Suppressor macrophage treated with lipopolysaccharide for 4 hours (primary cell): Measurements from ENCODE around the gene KCNIP3.
"Not testable (repeated sequence)": the region's sequence is repeated elsewhere in the genome, so short reads cannot be mapped to it uniquely, and the experiment has no call there.

Experiments used
- DNase-seq: peaks from one replicate; pipeline ENCODE4 v3.0.0-alpha.2; 2020

Gene KCNIP3

DNA sequence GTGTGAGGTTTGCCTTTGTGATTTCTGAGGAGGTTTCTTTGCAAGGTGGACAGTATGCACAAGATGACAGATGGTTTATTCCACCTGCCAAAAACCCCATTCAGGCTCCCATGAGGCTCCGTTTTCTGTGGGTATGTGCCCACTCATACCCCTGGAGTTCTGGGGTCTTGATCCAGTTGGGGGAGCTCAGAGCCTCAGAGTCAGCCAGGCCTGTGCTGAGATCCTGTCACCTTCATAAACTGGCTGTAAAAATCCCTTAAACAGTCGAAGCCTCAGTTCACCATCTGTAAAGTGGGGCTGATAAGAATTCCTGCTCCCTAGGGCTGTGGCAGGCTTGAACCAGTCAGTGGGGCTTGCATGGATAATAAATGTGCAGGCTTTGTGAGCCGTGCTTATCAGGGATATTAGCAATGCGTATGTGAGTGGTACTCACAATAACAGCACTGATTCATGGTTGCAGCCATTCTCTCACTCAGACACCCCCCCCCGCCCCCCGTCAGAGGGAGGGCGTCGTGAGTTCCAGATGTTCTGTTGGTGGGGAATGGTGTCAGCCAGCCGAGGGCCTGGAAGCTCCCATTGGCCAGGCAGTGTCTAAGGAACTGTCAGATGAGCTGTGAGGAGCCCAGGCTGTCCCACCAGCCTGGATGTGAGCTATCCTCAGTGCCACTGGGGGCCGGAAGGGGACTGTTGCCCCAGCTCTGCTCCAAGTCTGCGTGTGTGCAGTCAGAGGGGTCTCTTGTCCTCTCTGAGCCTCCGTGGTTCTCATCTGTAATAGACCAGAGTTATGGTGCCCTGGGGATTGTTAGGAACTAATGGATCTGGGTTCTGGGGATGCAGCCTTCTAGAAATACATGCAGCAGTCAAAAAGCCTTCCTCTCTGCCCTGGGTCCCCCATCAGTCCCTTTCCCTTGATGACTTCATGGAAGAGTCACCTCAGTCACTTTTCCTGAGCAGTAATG is 51.7 kb downstream of the KCNIP3 start:
- DNase-seq: no peak

DNA sequence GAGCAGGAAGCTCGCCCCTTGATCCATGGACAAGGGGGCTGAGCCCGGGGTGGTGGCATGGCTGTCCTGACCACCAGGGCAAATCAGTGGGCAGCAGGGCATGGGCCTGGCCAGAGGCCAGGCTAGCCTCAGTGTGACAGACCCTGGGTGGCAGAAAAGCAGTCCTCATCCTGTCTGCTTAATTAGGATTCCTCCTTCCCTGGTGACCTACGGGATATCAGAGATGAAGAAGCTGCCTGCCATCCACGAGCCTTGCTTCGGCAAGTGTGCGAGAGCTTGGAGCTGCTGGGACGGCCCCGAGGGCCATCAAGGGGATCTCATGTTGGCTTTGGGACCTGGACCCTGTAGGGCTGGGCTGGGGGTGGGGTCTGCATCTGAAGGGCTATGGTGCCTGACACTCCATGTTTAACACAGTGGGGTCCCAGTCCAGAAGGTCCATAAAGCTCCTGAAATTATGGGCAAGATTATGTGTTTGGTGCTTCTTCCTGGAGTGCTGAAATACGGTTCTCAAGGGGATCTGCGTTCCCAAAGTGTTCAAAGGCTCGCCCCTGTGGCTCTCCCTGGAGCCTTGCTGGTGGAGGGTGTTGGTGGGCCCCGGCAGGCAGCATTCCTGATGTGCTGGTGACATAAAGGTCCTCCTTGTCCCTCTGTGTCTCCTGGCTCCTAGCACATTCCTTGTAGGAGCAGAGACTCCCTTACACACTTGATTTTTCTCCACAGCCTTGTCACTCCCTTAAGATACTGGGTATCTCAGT is 52.6 kb downstream of the KCNIP3 start:
- DNase-seq: no peak

DNA sequence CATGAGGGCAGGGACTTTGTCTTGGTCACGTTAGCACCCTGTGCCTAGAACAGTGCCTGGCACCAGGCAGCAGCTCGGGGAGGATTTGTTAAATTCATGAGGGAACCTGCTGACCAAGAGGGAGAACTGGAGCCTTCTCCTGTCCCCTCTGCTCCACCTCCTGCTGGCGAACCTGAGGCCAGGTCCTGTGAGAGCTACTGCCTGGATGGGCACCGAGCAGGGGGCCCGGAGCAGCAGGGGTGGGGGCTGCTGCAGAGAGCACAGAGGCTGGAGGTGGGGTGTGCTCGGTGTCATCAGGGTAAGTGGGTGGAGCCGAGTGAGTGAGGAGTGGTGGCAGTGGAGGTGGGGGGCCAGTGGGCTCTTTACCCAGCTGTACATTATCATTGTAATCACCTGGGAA is 53.2 kb downstream of the KCNIP3 start:
- DNase-seq: no peak

DNA sequence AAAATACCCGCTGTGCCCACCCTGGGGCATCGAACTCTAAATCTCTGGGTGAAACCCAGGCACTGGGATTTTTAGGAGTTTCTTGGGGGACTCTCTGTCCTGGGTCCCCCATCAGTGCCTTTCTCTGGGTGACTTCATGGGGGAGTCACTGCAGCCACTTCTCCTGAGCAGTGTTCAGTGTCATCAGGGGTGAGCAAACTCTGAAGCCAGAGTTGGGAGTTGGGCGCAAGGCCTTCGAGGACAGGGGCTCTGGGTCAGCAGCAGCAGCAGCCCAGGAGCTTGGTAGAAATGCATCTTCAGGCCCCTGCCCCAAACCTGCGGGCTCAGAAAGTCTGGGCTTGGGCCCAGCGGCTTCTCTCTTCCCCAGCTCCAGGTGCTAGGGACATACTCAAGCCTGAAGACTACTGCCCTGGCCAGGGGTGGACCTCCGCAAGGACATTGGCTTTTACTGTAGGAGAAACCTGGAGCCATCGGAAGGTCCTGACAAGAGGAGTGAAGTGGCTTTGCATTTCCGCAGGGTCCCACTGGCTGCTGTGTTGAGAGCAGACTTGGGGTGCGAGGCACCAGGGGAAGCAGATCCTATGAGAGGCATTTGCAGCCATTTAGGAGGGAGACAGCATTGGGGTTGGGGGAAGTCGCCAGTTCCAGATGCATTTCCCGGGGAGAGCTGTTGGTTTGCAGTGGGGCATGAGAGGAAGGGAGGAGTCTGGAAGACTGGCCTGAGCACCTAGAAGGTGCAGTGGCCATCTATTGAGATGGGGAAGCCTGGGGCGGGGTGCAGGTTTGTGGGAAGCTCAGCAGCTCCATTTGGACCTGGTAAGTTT is 53.8 kb downstream of the KCNIP3 start:
- DNase-seq: no peak

DNA sequence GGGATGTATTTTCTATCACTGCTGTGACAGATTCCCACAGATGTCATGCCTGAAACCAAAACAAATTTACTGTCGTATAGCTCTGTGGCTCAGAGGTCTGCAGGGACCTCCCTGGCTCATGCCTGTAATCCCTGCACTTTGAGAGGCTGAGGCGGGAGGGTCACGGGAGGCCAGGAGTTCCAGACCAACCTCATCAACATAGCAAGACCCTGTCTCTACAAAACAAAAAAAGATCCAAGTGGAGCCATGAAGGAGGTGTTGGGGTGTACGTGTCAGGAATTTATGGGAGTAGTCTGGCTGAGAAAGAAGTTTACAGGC is 54.4 kb downstream of the KCNIP3 start:
- DNase-seq: no peak

DNA sequence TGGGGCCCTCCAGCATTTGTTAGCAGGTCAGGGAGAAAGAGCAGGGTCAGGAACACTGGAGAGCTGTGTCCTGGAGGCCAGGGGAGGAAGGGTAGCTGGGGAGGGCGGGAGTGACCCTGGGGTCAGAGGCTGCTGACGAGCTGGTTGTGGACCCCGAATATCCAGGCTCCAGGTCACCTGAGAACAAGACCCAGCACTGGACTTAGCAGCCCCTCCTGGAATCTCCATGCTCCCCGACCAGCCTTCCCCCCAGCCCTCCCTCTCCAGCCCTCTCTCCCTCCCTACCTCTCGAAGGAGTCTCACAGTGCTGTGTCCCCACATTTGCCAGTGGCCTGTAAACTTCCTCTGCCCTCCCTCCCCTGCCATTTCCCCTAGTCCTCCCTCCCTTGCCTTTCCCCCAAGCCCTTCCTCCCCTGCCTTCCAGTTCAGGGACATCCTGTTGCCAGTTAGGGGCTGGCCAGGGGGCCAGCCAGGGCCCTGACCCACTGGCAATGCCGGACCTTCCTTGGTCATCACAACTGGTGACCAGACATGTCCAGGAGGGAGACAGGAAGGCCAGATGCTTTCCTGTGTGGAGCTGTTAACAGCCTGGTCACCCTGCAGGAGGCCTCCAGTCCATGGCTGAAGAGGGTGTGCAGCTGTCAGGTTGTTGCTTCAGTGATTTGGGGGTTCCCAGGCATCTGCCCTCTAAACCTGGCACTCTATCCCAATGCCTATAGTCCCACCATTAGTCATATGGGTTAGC is 55.3 kb downstream of the KCNIP3 start:
- no peak for DNase-seq

DNA sequence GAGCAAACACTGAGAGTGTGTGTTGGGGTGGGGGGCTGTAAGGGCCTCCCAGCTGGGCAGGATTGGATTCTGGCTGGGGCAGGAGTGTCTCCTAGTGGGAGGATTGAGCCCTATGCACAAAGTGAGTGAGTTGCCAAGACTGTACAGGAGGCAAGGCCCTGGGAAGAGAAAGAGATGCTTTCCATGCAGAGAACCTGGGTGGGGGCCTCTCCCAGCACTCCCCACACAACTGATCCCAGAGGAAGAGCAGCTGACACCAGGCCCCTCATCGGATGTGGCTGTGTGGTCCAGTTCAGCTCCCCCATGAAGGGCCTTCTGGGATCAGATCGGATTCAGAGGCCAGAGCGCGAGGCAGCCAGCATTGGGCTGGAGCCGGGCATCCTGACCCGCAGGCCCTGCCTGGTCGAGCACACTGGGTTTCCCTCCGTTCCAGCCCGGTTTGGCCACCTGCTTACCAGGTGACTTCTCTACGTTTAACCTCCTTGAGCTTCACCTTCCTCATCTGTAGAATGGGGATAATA is 56.0 kb downstream of the KCNIP3 start:
- no peak for DNase-seq

DNA sequence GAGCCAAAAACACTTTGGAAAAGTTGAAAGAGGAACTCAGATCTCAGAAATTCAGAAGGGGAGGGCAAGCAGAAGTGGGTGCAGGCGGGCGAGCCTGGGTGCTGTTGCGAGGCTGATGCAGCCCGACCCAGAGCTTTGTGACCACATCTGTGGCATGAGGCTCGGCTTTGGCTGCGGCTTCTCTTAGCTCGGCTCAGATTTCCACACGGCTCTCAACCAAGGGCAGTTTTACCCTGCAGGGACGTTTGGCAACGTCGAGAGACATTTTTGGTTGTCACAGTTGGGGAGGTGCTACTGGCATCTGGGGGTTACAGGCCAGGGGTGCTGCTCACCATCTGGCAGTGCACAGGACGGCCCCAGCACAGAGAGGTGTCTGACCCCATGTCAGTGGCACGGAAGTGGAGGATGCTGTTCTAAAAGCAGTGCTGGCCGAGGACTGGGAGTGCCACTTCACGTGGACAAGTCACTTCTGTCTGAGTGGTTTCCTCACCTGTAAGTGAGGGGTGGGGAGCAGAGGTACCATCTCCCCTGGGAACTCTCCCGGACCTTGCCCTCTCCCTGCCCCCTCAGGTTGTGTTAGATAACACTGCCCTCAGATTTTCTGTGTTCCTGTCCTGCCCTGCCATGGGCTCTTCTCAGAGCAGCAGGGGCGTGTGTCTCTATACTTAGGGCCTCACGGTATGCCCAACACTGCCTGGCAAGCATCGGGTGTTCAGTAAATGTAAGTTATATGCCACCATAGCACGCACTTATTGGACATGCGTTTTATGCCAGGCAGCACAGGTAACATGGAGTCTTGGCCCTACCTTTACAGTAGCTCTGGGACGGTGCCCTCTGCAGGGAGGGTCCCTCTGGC is 56.7 kb downstream of the KCNIP3 start:
- DNase-seq: no peak

DNA sequence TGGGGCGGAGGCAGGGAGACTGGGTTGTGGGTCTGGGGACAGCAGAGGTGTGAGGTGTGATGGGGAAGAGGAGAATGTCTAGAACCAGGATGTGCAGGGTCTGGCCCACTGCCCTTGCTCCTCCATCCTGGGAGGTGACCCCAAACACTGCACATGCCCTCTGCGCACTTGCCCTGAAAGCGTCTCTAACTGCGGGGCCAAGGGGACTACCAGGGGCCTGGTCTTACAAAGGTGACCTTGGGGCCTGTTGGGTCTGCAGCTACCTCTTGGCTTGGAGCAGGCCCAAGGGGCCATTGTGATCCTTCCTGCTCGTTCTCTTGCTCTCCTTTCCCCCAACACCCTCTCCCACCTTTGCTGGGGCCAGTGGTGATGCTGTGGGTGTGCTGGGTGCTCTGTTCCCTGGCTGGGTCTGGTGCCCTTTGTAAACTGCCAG is 57.3 kb downstream of the KCNIP3 start:
- DNase-seq: no peak

DNA sequence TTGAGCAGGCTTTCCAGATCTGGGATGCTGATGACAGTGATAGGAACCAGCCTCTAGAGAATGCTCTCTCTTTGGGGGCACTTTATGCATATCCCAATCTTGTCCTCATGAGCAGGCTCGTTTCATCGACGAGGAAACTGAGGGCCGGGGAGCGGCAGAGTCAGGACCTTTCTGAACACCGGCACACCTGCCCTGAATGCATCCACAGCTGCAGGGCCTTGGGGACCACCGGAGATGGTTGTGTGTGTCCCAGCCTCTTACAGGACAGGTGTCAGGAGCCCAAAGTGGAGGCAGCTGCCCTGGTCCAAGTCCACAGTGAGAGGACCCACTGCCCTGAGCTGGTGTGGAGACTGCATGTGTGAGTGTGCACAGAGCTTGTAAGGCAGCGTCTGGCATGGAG is 57.8 kb downstream of the KCNIP3 start:
- DNase-seq: no peak

DNA sequence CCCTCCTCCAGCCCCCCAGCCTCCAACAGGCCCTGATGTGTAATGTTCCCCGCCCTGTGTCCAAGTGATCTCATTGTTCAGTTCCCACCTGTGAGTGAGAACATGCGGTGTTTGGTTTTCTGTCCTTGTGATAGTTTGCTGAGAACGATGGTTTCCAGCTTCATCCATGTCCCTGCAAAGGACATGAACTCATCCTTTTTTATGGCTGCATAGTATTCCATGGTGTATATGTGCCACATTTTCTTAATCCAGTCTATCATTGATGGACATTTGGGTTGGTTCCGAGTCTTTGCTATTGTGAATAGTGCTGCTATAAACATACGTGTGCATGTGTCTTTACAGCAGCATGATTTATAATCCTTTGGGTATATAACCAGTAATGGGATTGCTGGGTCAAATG is 58.3 kb downstream of the KCNIP3 start:
- DNase-seq: not testable (repeated sequence)

DNA sequence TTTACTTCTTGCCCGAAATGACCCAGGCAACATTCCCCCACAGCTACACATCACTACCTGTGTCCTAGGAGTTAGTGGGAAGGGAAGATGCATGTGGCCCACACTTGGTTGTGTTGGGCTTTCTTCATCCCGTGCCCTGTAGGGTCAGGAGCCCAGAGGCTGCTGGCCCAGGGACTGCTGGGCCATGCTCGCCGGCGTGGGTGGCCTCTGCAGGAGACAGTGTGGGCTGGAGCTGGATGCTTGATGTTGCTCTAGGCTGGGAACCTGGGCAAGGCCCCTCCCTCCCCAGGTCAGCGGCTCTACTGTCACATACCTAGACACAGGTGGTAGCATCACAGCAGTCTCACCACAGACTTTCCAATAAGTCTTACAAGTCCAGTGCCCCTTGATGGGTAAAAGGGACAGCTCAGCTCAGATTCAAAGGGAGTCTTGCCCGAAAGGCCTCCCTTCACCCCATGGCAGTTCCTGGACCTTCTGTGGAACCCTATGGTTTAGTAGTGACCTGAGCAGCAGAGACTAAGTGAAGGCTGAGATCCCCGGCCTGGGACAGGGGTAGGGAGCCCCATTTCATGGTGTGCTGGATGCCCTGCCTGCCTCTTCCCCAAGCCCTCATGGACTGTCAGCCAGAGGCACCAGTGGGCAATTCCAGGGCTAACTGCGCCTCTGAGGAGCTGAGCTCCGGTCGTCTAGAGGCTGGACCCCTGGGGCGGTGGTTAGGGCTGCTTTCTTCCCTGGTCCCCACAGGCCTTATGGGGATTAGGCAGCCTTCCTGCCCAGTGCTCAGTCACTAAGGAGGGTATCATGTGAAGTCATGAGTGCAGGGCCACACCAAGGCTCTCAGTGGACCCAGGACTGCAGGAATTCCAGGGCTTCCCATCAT is 59.9 kb downstream of the KCNIP3 start:
- DNase-seq: no peak

DNA sequence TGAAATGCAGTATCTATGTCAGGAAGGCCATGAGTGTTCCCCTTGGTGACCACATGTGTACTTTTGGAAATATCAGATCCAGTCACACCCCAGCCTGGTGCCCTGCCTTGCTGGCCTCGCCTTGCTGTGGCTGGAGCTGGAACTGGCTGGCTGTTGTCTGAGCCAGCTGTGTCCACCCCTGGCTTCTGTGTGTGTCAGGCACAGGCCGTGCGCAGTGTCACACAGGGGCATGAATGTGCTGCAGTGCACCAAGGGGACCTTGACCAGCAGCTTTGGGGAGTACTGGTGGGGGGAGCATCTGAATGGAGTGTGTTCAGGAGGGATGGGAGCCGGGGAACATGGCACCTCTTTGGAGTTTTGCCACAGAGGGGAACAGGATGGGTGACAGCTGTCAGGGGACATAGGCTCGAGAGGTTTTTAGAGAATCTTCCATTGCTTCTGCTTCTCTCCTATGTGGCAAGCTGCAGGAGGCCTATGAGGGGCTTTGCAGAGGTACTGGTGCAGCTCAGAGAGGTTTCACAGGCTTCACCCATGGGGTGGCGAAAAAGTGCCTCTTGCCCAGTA is 60.7 kb downstream of the KCNIP3 start:
- no peak for DNase-seq

DNA sequence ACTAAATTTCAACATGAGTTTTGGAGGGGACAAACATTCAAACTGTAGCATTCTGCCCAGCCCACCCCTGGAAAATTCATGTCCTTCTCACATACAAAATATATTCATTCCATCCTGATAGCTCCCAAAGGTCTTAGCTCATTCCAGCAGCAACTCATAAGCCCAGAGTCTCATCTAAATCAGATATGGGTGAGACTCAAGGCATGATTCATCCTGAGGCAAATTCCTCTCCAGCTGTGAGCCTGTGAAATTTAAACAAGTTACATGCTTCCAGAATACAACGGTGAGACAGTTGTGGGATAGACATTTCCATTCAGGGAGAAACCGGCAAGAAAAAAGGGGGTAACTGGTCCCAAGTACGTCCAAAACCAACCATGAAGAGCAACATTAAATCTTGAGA is 61.9 kb downstream of the KCNIP3 start:
- no peak for DNase-seq

DNA sequence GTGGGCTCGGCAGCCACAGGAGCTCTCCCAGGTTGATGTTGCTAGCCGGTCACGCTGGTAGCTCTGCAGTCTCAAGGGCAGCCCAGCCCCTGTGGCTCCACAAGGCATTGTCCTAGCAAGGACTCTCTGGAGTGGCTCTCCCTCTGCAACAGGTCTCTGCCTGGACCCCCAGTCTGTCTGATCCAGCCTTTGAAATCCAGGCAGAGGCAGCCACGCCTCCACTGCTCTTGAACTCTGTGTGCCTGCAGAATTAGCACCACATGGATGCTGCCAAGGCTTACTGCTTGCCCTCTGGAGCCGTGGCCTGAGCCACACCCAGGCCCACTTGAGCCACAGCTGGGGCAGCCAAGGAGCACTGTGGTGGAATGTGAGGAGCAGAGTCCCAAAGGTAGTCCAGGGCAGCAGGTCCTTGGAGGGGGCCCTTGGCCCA is 62.4 kb downstream of the KCNIP3 start:
- DNase-seq: no peak

DNA sequence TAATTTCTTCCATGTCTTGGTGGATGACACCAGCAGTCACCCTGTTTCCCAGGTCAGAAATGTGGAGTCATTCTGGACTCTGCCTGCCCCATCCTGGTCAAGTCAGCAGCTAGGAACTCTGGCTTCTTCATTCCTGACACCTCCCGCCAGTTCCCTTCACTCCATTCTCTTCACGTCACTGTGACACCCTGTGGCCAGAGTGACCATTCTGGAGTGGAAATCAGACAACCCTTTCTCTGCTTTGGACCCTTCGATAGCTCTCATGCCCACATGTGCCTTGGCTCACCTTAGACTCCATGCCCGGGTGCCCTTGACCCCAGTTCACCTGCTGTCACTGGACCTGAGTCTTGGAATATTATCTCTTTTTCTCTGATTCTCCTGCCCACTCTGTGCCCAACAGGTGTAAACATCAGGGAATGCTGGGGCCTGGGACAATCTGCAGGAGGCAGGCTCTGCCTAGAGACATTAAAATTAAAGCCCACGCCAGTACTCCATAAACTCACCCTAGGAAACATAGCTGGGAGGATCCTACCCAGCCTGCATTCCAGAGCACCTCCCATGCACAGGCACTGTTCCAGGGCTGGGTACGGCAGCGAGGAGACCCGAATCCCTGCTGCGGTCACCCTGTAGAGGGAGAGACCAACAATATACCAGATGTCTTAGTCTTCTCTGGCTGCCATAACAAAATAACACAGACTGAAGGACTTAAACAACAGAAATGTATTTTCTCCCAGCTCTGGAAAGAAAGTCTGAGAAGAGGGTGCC is 64.3 kb downstream of the KCNIP3 start:
- DNase-seq: no peak

DNA sequence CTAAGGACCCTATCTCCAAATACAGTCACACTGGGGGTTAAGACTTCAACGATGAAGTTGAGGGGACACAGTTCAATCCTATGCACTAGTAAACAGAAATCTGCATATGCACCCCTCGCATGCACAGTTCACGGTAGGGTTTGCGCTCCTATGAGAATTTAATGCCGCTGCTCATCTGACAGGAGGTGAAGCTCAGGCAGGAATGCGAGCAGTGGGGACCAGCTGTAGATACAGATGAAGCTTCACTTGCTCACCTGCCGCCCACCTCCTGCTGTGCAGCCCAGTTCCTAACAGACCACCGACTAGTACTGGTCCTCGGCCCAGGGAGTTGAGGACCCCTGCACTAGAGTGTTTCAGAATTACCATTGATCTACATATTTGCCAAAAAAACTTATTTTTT is 65.3 kb downstream of the KCNIP3 start:
- no peak for DNase-seq

DNA sequence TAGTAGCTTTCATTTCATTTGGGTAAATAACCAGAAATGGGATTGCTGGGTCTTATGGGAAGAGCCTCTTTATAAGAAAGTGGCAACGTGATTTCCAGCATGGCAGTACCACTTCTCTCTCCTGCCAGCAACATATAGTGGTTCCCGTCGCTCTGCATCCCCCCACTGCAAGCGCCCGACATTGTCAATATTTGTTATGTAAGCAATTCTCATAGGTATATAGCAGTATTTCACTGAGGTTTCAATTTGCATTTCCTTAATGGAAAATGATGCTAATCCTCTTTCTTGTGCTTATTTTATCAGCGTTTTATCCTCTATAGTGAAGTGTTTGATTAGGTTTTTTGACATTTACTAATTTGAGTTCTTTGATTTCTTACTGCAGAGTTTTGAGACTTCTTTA is 69.4 kb downstream of the KCNIP3 start:
- DNase-seq: no peak

DNA sequence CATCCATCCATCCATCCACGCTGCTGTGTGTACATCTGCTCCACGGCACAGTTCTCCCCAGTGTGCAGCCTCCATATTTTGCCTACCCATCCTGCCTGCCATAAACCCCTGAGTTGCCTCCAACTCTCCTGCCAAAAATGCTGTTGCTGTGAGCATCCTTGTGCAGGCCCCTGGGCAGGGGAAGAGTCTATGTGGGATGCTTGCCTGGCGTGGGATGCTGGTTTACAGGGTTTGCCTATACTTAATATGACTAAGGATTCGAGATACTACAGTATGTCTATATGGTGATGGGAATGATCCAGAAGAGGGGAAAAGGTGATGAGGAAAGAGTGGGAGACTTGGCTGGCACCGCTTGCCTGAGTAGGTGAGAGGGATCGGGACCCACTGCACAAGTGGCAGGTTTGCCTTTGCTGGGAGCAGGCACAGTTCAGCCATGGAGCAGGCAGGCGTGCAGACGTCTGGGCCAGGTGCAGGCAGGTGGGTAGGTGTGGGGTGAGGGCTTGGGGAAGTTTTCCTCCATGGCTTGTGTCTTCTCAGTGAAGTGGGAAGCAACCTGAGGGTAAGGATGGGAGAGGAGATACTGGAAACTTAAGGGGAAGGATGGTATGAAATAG is 75.2 kb downstream of the KCNIP3 start:
- no peak for DNase-seq
